ENCODE measurements around the gene P2RX6.
"Not testable (repeated sequence)": the region's sequence is repeated elsewhere in the genome, so short reads cannot be mapped to it uniquely, and the experiment has no call there.

DNA sequence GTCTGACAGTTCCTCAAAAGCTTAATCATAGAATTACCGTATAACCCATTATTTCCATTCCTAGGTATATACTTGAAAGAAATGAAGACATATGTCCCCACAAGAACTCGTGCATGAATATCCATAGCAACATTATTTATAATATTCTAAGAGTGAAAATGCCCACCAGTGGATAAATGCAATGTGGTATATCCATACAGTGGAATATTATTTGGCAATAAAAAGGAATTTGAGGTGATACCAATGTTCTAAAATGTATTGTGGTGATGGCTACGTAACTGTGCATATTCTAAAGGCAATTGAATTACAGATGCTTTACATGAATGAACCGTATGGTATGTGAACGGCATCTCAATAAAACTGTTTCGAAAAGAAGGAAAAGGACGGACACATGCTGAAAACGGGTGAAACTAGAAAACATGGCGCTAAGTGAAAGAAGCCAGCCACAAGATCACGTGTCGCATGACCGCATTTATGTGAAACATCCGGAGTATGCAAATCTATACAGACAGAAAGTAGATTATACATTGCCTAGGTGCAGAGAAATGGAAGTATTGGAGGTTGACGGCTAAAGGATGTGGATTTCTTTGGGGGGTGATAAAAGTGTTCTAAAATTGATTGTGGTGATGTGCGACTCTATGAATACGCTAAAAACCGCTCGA is 46.8 kb downstream of the P2RX6 start:
- TF ChIP-seq, protein P1, sequence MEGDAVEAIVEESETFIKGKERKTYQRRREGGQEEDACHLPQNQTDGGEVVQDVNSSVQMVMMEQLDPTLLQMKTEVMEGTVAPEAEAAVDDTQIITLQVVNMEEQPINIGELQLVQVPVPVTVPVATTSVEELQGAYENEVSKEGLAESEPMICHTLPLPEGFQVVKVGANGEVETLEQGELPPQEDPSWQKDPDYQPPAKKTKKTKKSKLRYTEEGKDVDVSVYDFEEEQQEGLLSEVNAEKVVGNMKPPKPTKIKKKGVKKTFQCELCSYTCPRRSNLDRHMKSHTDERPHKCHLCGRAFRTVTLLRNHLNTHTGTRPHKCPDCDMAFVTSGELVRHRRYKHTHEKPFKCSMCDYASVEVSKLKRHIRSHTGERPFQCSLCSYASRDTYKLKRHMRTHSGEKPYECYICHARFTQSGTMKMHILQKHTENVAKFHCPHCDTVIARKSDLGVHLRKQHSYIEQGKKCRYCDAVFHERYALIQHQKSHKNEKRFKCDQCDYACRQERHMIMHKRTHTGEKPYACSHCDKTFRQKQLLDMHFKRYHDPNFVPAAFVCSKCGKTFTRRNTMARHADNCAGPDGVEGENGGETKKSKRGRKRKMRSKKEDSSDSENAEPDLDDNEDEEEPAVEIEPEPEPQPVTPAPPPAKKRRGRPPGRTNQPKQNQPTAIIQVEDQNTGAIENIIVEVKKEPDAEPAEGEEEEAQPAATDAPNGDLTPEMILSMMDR (IDR thresholded peaks at IDR 0.05 in 4 of 5, conservative IDR thresholded peaks at IDR 0.05 in 1 of 5), result not testable (repeated sequence)
- TF ChIP-seq POLR2A (IDR thresholded peaks at IDR 0.05), result not testable (repeated sequence)

Data from gastrocnemius medialis (tissue), 4 donors.